HG03039 (cell line): Measurements from ENCODE around the gene RASGRF2.
"Not testable (repeated sequence)": the region's sequence is repeated elsewhere in the genome, so short reads cannot be mapped to it uniquely, and the experiment has no call there.

Experiments
- ATAC-seq: cut with Tn5 transposase; IDR thresholded peaks from one replicate; pipeline ENCODE4 v1.9.1; 2021; ENCODE audit warnings: mild to moderate bottlenecking, moderate library complexity; ENCODE audit not compliant: unreplicated experiment

Gene RASGRF2

GRCh38 chr5:81268521-81269196, 308.5 kb downstream of the RASGRF2 start:
- no peak for ATAC-seq

GRCh38 chr5:81269751-81270393, 309.7 kb downstream of the RASGRF2 start:
- no peak for ATAC-seq

DNA sequence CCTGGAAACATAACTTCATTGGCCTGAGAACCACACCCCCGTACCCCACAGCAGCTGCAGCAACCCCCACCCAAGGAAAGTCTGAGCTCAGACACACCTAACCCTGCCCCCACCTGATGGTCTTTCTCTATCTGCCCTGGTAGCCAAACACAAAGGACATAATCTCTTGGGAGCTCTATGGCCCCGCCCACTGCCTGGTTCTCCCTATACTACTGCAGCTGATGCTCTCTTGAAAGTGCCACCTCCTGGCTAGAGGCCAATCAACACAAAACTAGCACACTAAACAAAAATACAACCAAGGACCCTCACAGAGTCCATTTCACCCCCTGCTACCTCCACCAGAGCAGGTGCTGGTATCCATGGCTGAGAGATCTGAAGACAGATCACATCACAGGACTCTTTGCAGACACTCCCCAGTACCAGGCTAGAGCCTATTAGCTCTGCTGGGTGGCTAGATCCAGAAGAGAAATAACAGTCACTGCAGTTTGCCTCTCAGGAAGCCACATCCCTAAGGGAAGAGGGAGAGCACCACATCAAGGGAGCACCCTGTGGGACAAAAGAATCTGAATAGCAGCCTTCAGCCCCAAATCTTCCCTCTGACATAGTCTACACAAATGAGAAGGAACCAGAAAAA, 310.3 kb downstream of the RASGRF2 start:
- ATAC-seq: not testable (repeated sequence)
